Mammary epithelial cell (primary cell): Measurements from ENCODE around the gene CNIH4.

Experiments
- CTCF ChIP-seq, 2 donors: IDR thresholded peaks in 1 of 2; conservative IDR thresholded peaks in 1 of 2; 2 replicates each; pipeline ENCODE4 v1.5.1; 2011 to 2012; ENCODE audit warnings: inconsistent platforms in 2 of 2, low read length in 2 of 2, mild to moderate bottlenecking in 2 of 2, control low read depth in 1 of 2, low read depth in 1 of 2; ENCODE audit not compliant: insufficient read depth in 1 of 2; ENCODE audit errors: extremely low read depth in 1 of 2
- EZH2 ChIP-seq: IDR thresholded peaks from 2 replicates; pipeline ENCODE4 v1.6.1; 2012; ENCODE audit warnings: low read length, inconsistent platforms, borderline replicate concordance

GRCh38 chr1:224383218-224383617 lies 26.5 kb downstream of the CNIH4 start:
- TF ChIP-seq CTCF (conservative IDR thresholded peaks at IDR 0.05 in 1 of 2, IDR thresholded peaks at IDR 0.05 in 1 of 2; ENCODE audit: extremely low read depth in 1 of 2, insufficient read depth in 1 of 2, low read depth in 1 of 2, low read length in 2 of 2) (no peak), EZH2 (no peak)
